Peyer's patch (tissue), 4 donors: ENCODE measurements around the gene SNAPIN. TPM values are rescaled to one million over a fixed set of nuclear protein-coding genes. Genes with fewer than 3 reads are reported as not detected.
A peak's percentile ranks its signal among the peaks of the same experiment; 100 is the strongest.

Experiments
- DNase-seq, 3 donors: peaks; one replicate each; pipeline ENCODE4 v3.0.0-alpha.2; 2017 to 2019
- H3K27ac ChIP-seq, 4 donors: fragments of 200-600 bp; sonication (generic); one replicate each; pipeline ENCODE4 v1.5.1; 2016 to 2019
- H3K27me3 ChIP-seq, 2 donors: fragments of 200-600 bp; sonication (generic); one replicate each; pipeline ENCODE4 v1.5.1; 2019
- H3K36me3 ChIP-seq, 3 donors: fragments of 200-600 bp; sonication (generic); one replicate each; pipeline ENCODE4 v1.5.1; 2016 to 2019
- H3K4me1 ChIP-seq, 4 donors: fragments of 200-600 bp; sonication (generic); one replicate each; pipeline ENCODE4 v1.5.1; 2016 to 2019
- H3K4me3 ChIP-seq, 4 donors: fragments of 200-600 bp; sonication (generic); 1 replicate in 3 of 4; 2 replicates in 1 of 4; pipeline ENCODE4 v1.5.1; 2016 to 2019; ENCODE audit warnings: mild to moderate bottlenecking in 1 of 4
- H3K9me3 ChIP-seq, 4 donors: fragments of 200-600 bp; sonication (generic); one replicate each; pipeline ENCODE4 v1.5.1; 2016 to 2019; ENCODE audit warnings: mild to moderate bottlenecking in 1 of 4
- POLR2A ChIP-seq, 2 donors: fragments of 450-650 bp; IDR thresholded peaks; one replicate each; pipeline ENCODE4 v1.5.1; 2017; ENCODE audit warnings: antibody characterized with exemption in 2 of 2, mild to moderate bottlenecking in 2 of 2, moderate library complexity in 2 of 2
- total RNA-seq, 4 donors: library from RNA; depleted of rRNA; stranded (reverse); fragments of >200 nt; gene quantifications; one replicate each; pipeline ENCODE4 v1.1.0, GENCODE V29; 2016
- TF ChIP-seq, protein P1 (sequence below), 6 experiments: fragments of 450-650 bp in 4 of 6; fragments of 200-600 bp in 2 of 6; sonication (generic) in 1 of 6; IDR thresholded peaks; one replicate each; pipeline ENCODE4 v1.5.1; 2017 to 2019; ENCODE audit warnings: antibody characterized with exemption in 6 of 6, mild to moderate bottlenecking in 3 of 6, moderate library complexity in 1 of 6

The SNAPIN gene
- total RNA-seq, 4 donors from 2014 or later, result 15.4 to 29.7 (median 28.1) TPM

DNA sequence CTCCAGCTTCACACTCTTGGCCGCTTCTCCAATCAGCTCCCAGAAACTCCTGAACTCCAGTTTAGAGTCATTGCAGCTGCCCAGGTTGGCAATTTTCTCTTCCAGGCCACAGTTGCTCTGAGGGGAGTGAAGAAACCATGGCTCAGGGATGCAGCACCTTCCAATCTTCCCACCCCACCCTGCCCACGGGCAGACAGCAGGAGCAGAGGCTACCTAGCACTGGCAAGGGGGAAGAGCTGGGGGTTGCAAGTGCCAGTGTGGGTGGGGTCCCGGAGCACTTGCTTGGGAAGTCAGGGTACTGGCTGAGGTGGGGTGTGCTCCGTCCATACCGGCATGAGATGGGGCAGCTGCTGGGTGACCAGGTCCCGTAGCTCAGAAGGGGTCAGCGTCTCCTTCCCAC is 43.6 kb upstream of the SNAPIN start:
- TF ChIP-seq, protein P1, sequence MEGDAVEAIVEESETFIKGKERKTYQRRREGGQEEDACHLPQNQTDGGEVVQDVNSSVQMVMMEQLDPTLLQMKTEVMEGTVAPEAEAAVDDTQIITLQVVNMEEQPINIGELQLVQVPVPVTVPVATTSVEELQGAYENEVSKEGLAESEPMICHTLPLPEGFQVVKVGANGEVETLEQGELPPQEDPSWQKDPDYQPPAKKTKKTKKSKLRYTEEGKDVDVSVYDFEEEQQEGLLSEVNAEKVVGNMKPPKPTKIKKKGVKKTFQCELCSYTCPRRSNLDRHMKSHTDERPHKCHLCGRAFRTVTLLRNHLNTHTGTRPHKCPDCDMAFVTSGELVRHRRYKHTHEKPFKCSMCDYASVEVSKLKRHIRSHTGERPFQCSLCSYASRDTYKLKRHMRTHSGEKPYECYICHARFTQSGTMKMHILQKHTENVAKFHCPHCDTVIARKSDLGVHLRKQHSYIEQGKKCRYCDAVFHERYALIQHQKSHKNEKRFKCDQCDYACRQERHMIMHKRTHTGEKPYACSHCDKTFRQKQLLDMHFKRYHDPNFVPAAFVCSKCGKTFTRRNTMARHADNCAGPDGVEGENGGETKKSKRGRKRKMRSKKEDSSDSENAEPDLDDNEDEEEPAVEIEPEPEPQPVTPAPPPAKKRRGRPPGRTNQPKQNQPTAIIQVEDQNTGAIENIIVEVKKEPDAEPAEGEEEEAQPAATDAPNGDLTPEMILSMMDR (IDR thresholded peaks at IDR 0.05), result no peak
- TF ChIP-seq POLR2A (IDR thresholded peaks at IDR 0.05), result no peak
- Histone ChIP-seq H3K27me3 (no peaks in the 10 kb centered on the region), H3K4me3 (peak overlapping the region in 2 of 4 donors; percentile 52 to 62), H3K9me3 (no peaks in the 10 kb centered on the region), H3K4me1 (peaks cover 0 to 44% (median 4%) of the 10 kb centered on the region in 4 donors), H3K27ac (peak overlapping the region in 3 of 4 donors; percentile 91 to 100 (median 93)), H3K36me3 (peaks cover 0 to 4% (median 0%) of the 10 kb centered on the region in 3 donors)
- DNase-seq, result no peak

DNA sequence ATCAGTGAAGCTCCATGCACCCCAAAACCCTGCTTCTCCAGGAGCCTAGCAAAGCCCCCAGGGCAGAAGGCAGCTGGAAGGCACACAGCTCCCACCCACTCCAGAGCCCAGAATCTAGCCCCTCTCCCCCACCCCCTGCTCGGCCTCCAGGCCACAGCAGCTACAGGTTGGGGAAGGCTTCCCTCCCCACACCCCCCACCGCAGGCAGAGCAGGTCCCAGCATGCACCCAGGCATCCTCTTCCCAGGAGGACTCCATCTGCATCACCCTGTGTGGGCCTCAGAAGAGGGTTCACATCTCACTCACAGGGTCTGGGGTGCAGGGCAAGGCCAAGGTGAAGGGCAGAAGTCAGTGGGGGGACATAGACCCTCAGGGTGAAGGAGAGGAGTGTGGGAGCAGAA is 43.1 kb upstream of the SNAPIN start:
- peak overlapping the region in 3 of 4 donors; percentile 11 to 62 (median 52) for H3K4me3 ChIP-seq
- DNase-seq, result no peak

DNA sequence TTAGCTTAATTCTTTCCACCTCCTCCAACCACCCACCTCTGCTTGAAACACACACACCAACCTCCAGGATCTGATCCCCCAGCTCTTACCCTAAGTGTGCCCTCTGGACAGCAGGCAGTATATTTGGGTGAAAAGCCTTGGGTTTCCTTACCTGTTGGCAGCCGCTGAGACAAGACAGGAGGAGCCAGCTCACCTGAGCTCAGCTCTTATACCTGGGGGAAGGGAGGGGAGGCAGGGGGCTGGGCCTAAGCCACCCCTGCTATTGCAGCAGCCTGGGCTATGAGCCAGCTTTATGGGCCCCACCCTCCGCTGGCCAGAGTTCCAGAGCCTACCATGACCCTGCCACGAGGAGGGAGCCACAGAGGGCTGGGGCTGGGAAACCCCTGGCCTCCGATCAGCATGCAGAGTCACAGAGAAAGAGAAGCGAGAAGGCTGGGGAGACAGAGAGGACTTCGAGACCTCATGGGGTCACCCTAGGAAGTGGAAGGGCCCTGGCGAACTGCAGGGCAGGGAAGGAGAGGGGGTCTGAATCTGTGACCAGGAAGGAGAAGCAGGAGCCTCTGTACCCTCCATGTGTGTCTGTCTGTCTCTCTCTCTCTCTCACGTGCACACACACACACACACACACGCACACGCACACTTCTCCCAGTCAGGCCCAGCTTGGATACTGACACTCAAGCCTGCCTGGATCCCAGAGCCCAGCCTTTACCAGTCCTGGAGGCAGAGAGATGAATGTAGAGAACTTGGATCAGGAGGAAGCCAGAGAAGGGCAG is 42.2 kb upstream of the SNAPIN start, which contains the start of gene S100A14:
Gene S100A14 (minus strand): TSS at position 182 of the 773 bp plus-strand sequence. CDS start 467 bp downstream, outside the sequence.
- peak in 2 of 3 donors; percentile 93 to 94 for DNase-seq
- H3K4me3 ChIP-seq, result peak within 1 kb of the TSS in 3 of 4 donors; percentile 11 to 62 (median 52)
- H3K27me3 ChIP-seq, result no peaks in the 10 kb centered on the region
- peaks cover 0 to 30% (median 4%) of the 10 kb centered on the region in 4 donors for H3K4me1 ChIP-seq
- peak within 1 kb of the TSS; percentile 17 to 100 (median 84) for H3K27ac ChIP-seq
- H3K9me3 ChIP-seq, result no peaks in the 10 kb centered on the region
- TF ChIP-seq, protein P1 (IDR thresholded peaks at IDR 0.05), result no peak
- peak; percentile 76 to 94 for TF ChIP-seq POLR2A (IDR thresholded peaks at IDR 0.05)
- peaks cover 0 to 12% (median 0%) of the 10 kb centered on the region in 3 donors for H3K36me3 ChIP-seq

More for the DNA sequence above, 43.1 kb upstream of the SNAPIN start:
- H3K9me3 ChIP-seq, result no peaks in the 10 kb centered on the region
- TF ChIP-seq, protein P1 (IDR thresholded peaks at IDR 0.05), result no peak
- no peak for TF ChIP-seq POLR2A (IDR thresholded peaks at IDR 0.05)
- H3K27me3 ChIP-seq, result no peaks in the 10 kb centered on the region
- H3K36me3 ChIP-seq, result peaks cover 0 to 9% (median 0%) of the 10 kb centered on the region in 3 donors
- peak overlapping the region in 3 of 4 donors; percentile 83 to 100 (median 85) for H3K27ac ChIP-seq
- peaks cover 0 to 39% (median 4%) of the 10 kb centered on the region in 4 donors for H3K4me1 ChIP-seq

DNA sequence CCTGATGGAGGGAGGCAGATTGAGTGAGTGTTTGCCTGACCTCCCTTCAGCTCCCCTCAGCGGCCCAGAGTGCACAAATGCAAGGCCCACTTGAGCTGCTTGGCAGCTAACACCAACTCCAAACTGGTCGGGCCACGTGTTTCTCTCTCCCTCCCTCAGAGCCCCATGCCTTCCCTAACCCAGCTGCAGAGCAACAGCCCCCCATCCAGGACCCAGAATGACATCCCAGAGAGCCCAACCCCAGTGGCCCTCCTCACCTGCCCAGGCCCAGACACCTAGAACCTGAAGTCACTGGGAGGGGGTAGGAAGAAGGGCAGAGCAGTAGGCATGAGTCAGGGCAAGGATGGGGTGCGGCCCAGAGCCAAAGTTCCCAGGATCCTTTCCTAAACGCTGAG is 41.6 kb upstream of the SNAPIN start:
- no peaks in the 10 kb centered on the region for H3K9me3 ChIP-seq
- H3K4me1 ChIP-seq, result peaks cover 0 to 27% (median 4%) of the 10 kb centered on the region in 4 donors
- peak overlapping the region; percentile 10 to 100 (median 84) for H3K27ac ChIP-seq
- H3K4me3 ChIP-seq, result peak overlapping the region in 1 of 4 donors; percentile 9
- H3K36me3 ChIP-seq, result peaks cover 0 to 12% (median 0%) of the 10 kb centered on the region in 3 donors
- TF ChIP-seq, protein P1 (IDR thresholded peaks at IDR 0.05), result no peak
- TF ChIP-seq POLR2A (IDR thresholded peaks at IDR 0.05), result no peak
- no peaks in the 10 kb centered on the region for H3K27me3 ChIP-seq
- peak in 2 of 3 donors; percentile 50 to 55 for DNase-seq

DNA sequence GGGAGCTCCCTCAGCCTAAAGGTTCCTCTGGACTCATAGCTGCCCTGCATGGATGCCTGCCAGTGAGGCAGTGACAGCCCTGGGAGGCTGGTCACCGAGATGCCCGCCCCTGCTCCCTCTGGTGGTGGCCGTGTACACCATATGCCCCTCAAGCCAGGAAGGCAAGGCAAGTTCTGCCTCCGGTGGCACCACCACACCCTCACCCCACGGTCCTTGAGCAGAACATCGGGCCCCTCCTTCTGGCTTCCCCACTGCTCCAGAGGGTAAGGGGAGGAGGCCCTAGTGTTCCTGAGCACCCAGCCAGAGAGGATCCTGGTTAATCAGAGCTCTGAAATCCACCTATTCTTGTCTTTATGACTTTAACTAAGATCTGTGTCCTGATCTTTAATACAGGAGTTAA is 40.8 kb upstream of the SNAPIN start:
- Histone ChIP-seq H3K27me3 (no peaks in the 10 kb centered on the region), H3K4me1 (peaks cover 0 to 27% (median 4%) of the 10 kb centered on the region in 4 donors), H3K27ac (peak overlapping the region in 3 of 4 donors; percentile 10 to 100 (median 85)), H3K4me3 (no peak overlapping the region), H3K36me3 (peaks cover 0 to 12% (median 0%) of the 10 kb centered on the region in 3 donors), H3K9me3 (no peaks in the 10 kb centered on the region)
- TF ChIP-seq POLR2A (IDR thresholded peaks at IDR 0.05), result peak in 1 of 2 donors; percentile 33
- TF ChIP-seq, protein P1 (IDR thresholded peaks at IDR 0.05), result peak in 4 of 6 experiments; percentile 40 to 96 (median 64)
- peak in 2 of 3 donors; percentile 66 to 94 for DNase-seq
